H9 (cell line): ENCODE measurements around the gene ABCG5. TPM values are rescaled to one million over a fixed set of nuclear protein-coding genes. Genes with fewer than 3 reads are reported as not detected.

Experiments
- DNase-seq: peaks from one replicate; pipeline ENCODE4 v3.0.0-alpha.2; 2017
- H2AFZ ChIP-seq: one replicate; pipeline ENCODE4 v1.6.1; 2013; ENCODE audit warnings: mild to moderate bottlenecking, low read length, control low read depth, moderate library complexity
- H2AK5ac ChIP-seq: 2 replicates; pipeline ENCODE4 v1.6.1; 2013; ENCODE audit warnings: low read length, control low read depth, mixed read lengths; ENCODE audit not compliant: insufficient read length
- H2BK120ac ChIP-seq: one replicate; pipeline ENCODE4 v1.6.1; 2013; ENCODE audit warnings: low read depth, mild to moderate bottlenecking, low read length, control low read depth, inconsistent platforms; ENCODE audit not compliant: poor library complexity, severe bottlenecking
- H2BK12ac ChIP-seq: 2 replicates; pipeline ENCODE4 v1.6.1; 2013; ENCODE audit warnings: low read length, control low read depth, mixed read lengths, low read depth; ENCODE audit not compliant: insufficient read length
- H2BK15ac ChIP-seq: 2 replicates; pipeline ENCODE4 v1.6.1; 2013; ENCODE audit warnings: low read depth, low read length, control low read depth
- H2BK20ac ChIP-seq: one replicate; pipeline ENCODE4 v1.6.1; 2013; ENCODE audit warnings: low read depth, mild to moderate bottlenecking, low read length, control low read depth, inconsistent platforms; ENCODE audit not compliant: poor library complexity, severe bottlenecking
- H2BK5ac ChIP-seq: 2 replicates; pipeline ENCODE4 v1.6.1; 2013; ENCODE audit warnings: low read length, control low read depth, mixed read lengths; ENCODE audit not compliant: insufficient read length
- H3K14ac ChIP-seq: 2 replicates; pipeline ENCODE4 v1.6.1; 2013; ENCODE audit warnings: low read length, control low read depth; ENCODE audit not compliant: insufficient read depth
- H3K18ac ChIP-seq: 2 replicates; pipeline ENCODE4 v1.6.1; 2013; ENCODE audit warnings: low read depth, mild to moderate bottlenecking, mixed read lengths, low read length, control low read depth; ENCODE audit not compliant: insufficient read length
- H3K23ac ChIP-seq: 2 replicates; pipeline ENCODE4 v1.6.1; 2013; ENCODE audit warnings: low read length, control low read depth, mixed read lengths, low read depth; ENCODE audit not compliant: insufficient read length
- H3K23me2 ChIP-seq: 2 replicates; pipeline ENCODE4 v1.6.1; 2013; ENCODE audit warnings: low read depth, mild to moderate bottlenecking, mixed read lengths, low read length, control low read depth; ENCODE audit not compliant: insufficient read length, poor library complexity, severe bottlenecking
- H3K27ac ChIP-seq: 2 replicates; pipeline ENCODE4 v1.5.1; 2013; ENCODE audit warnings: low read length, control low read depth, mixed read lengths, low read depth; ENCODE audit not compliant: insufficient read length
- H3K27me3 ChIP-seq: 2 replicates; pipeline ENCODE4 v1.6.1; 2013; ENCODE audit warnings: low read length, control low read depth, inconsistent platforms; ENCODE audit not compliant: insufficient read depth
- H3K4ac ChIP-seq: 2 replicates; pipeline ENCODE4 v1.6.1; 2013; ENCODE audit warnings: low read depth, mild to moderate bottlenecking, control low read depth, inconsistent platforms, low read length, moderate library complexity
- H3K4me1 ChIP-seq: 2 replicates; pipeline ENCODE4 v1.6.1; 2013; ENCODE audit warnings: low read length, control low read depth, inconsistent platforms; ENCODE audit not compliant: insufficient read depth
- H3K4me2 ChIP-seq: 2 replicates; pipeline ENCODE4 v1.6.1; 2013; ENCODE audit warnings: low read length, control low read depth, mixed read lengths; ENCODE audit not compliant: insufficient read length, insufficient read depth
- H3K56ac ChIP-seq: 2 replicates; pipeline ENCODE4 v1.6.1; 2013; ENCODE audit warnings: low read depth, mild to moderate bottlenecking, mixed read lengths, low read length, control low read depth; ENCODE audit not compliant: insufficient read length
- H3K79me1 ChIP-seq: 2 replicates; pipeline ENCODE4 v1.6.1; 2013; ENCODE audit warnings: low read depth, mild to moderate bottlenecking, moderate library complexity, low read length, control low read depth, inconsistent platforms; ENCODE audit not compliant: insufficient read depth, poor library complexity, severe bottlenecking
- H3K79me2 ChIP-seq: 2 replicates; pipeline ENCODE4 v1.6.1; 2013; ENCODE audit warnings: low read length, control low read depth, inconsistent platforms; ENCODE audit not compliant: insufficient read depth
- H3K9ac ChIP-seq: 2 replicates; pipeline ENCODE4 v1.6.1; 2013; ENCODE audit warnings: low read length, control low read depth, mixed read lengths; ENCODE audit not compliant: insufficient read length; ENCODE audit errors: extremely low read depth
- H3K9me3 ChIP-seq: one replicate; pipeline ENCODE4 v1.6.1; 2013; ENCODE audit warnings: low read depth, low read length, inconsistent platforms; ENCODE audit not compliant: control insufficient read depth
- H3T11ph ChIP-seq: one replicate; pipeline ENCODE4 v1.6.1; 2013; ENCODE audit warnings: mild to moderate bottlenecking, low read length, control low read depth, inconsistent platforms
- H4K20me1 ChIP-seq: one replicate; pipeline ENCODE4 v1.6.1; 2013; ENCODE audit not compliant: control insufficient read depth, insufficient read length, insufficient read depth
- H4K5ac ChIP-seq: 2 replicates; pipeline ENCODE4 v1.6.1; 2013; ENCODE audit warnings: low read depth, mild to moderate bottlenecking, mixed read lengths, low read length, control low read depth; ENCODE audit not compliant: insufficient read length
- H4K8ac ChIP-seq: replicated peaks from 2 replicates; pipeline ENCODE4 v1.6.1; 2013; ENCODE audit warnings: low read length, control low read depth, mixed read lengths, low read depth; ENCODE audit not compliant: insufficient read length
- H4K91ac ChIP-seq: 2 replicates; pipeline ENCODE4 v1.6.1; 2013; ENCODE audit warnings: low read depth, mild to moderate bottlenecking, moderate library complexity, mixed read lengths, low read length, control low read depth; ENCODE audit not compliant: insufficient read length
- H3K27ac Mint-ChIP-seq, 3 experiments: 2 replicates in 2 of 3; 3 replicates in 1 of 3; pipeline ENCODE4 v1.8.0; 2020 to 2021; ENCODE audit warnings: mixed read lengths in 3 of 3, mild to moderate bottlenecking in 1 of 3, moderate library complexity in 1 of 3
- H3K27me3 Mint-ChIP-seq: 2 replicates; pipeline ENCODE4 v1.8.0; 2021; ENCODE audit warnings: low read depth, mild to moderate bottlenecking, moderate library complexity, mixed read lengths
- H3K36me3 Mint-ChIP-seq, 3 experiments: 2 replicates in 2 of 3; 3 replicates in 1 of 3; pipeline ENCODE4 v1.8.0; 2020 to 2021; ENCODE audit warnings: low read depth in 3 of 3, mixed read lengths in 3 of 3; ENCODE audit not compliant: insufficient read depth in 1 of 3
- H3K4me1 Mint-ChIP-seq, 2 experiments: 2 replicates each; pipeline ENCODE4 v1.8.0; 2020; ENCODE audit warnings: mixed read lengths in 2 of 2
- H3K4me3 Mint-ChIP-seq, 2 experiments: 2 replicates in 1 of 2; 3 replicates in 1 of 2; pipeline ENCODE4 v1.8.0; 2020 to 2021; ENCODE audit warnings: mild to moderate bottlenecking in 2 of 2, mixed read lengths in 2 of 2, moderate library complexity in 1 of 2
- H3K9me3 Mint-ChIP-seq, 2 experiments: 2 replicates in 1 of 2; 3 replicates in 1 of 2; pipeline ENCODE4 v1.8.0; 2020; ENCODE audit warnings: mild to moderate bottlenecking in 2 of 2, mixed read lengths in 2 of 2, moderate library complexity in 1 of 2
- WGBS: extraction: QIAGEN DNeasy Blood & Tissue Kit; methylation state at CpG from one replicate; pipeline ENCODE4 v1.1.7; 2013; ENCODE audit warnings: missing lambda C conversion rate, low lambda C conversion rate, mixed read lengths; ENCODE audit not compliant: insufficient read length; ENCODE audit errors: extremely low coverage; 5-methylcytosine and 5-hydroxymethylcytosine counted together
- total RNA-seq: library from RNA; stranded (reverse); gene quantifications from 2 replicates; pipeline ENCODE4 v1.2.1, GENCODE V29; 2021
- TF ChIP-seq, protein P1 (sequence below): fragments of 200-600 bp; sonication (generic); conservative IDR thresholded peaks from 3 replicates; pipeline ENCODE4 v1.8.0; 2021; ENCODE audit warnings: antibody characterized with exemption, mild to moderate bottlenecking

The ABCG5 gene
- total RNA-seq, 1 experiment from 2014 or later = not detected

GRCh38 chr2:43824512-43824911, 14.1 kb downstream of the ABCG5 start:
- no peak overlapping the region for H2BK20ac ChIP-seq
- H3K27ac Mint-ChIP-seq = no peak overlapping the region
- no peak overlapping the region for H2BK12ac ChIP-seq

More at GRCh38 chr2:43824512-43824911, 14.1 kb downstream of the ABCG5 start:
- Histone ChIP-seq H3K18ac (no peak overlapping the region), H3K9me3 (no peaks in the 10 kb centered on the region), H2BK15ac (no peak overlapping the region), H2BK120ac (no peak overlapping the region), H3K14ac (no peak overlapping the region), H3K4me1 (no peaks in the 10 kb centered on the region), H4K20me1 (no peaks in the 10 kb centered on the region), H3K23me2 (no peaks in the 10 kb centered on the region), H3K4ac (no peak overlapping the region), H3K27me3 (no peaks in the 10 kb centered on the region), H2AFZ (no peak overlapping the region), H4K91ac (no peak overlapping the region), H3K4me2 (no peak overlapping the region), H3K56ac (no peak overlapping the region), H3K79me1 (no peaks in the 10 kb centered on the region), H3K23ac (no peak overlapping the region), H3K79me2 (no peaks in the 10 kb centered on the region), H3K27ac (no peak overlapping the region), H2BK5ac (no peak overlapping the region), H3K9ac (no peak overlapping the region), H2AK5ac (no peak overlapping the region), H4K5ac (no peak overlapping the region), H4K8ac (no peak overlapping the region), H3T11ph (no peak overlapping the region)
- H3K4me1 Mint-ChIP-seq = peaks cover 7 to 8% of the 10 kb centered on the region in 2 experiments
- no peak for DNase-seq
- no peaks in the 10 kb centered on the region for H3K36me3 Mint-ChIP-seq
- TF ChIP-seq, protein P1, sequence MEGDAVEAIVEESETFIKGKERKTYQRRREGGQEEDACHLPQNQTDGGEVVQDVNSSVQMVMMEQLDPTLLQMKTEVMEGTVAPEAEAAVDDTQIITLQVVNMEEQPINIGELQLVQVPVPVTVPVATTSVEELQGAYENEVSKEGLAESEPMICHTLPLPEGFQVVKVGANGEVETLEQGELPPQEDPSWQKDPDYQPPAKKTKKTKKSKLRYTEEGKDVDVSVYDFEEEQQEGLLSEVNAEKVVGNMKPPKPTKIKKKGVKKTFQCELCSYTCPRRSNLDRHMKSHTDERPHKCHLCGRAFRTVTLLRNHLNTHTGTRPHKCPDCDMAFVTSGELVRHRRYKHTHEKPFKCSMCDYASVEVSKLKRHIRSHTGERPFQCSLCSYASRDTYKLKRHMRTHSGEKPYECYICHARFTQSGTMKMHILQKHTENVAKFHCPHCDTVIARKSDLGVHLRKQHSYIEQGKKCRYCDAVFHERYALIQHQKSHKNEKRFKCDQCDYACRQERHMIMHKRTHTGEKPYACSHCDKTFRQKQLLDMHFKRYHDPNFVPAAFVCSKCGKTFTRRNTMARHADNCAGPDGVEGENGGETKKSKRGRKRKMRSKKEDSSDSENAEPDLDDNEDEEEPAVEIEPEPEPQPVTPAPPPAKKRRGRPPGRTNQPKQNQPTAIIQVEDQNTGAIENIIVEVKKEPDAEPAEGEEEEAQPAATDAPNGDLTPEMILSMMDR = no peak
- WGBS = no CpG with 5 or more reads among the region's 2 CpGs
- no peak overlapping the region for H3K4me3 Mint-ChIP-seq
- H3K9me3 Mint-ChIP-seq = no peaks in the 10 kb centered on the region
- no peaks in the 10 kb centered on the region; the same call in none of the 2 replicates for H3K27me3 Mint-ChIP-seq
